Measurements from ENCODE around the gene ITPRID1.

DNA sequence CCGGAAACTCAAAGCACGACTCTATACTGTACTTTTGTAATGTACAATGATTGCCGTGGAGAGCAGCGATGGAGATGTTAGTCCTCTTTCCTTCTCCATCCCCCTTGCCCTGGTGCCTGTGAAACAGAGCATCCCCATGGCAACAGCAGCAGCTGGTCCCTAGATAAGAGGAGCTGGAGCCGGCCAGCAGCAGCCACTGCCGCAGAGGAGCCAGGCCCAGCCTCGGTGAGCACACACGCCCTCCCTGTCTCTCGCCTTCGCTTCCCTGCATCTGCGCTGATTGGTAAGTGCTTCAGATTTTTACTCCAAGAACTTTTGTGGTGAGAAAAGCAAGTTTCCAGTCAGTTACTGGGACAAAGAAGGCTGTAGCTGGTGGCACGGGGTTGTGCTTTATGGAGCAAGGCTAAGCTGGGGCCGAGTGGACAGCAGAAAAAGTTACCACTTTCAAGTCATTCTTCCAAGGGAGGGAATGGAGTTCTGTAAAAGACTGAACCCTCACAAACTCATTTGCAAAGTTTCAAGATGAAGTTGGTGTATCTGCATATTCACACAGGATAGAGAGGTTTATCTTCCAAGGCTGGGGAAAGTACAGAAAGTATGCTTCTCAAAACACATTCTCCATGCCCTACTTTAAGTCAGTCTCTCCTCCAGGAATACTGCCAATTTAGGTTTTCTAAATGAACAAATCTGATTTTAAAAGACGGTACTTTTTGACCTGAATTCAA, 173.3 kb downstream of the ITPRID1 start, which contains the start of gene PPP1R17:
- TF ChIP-seq, protein P1, sequence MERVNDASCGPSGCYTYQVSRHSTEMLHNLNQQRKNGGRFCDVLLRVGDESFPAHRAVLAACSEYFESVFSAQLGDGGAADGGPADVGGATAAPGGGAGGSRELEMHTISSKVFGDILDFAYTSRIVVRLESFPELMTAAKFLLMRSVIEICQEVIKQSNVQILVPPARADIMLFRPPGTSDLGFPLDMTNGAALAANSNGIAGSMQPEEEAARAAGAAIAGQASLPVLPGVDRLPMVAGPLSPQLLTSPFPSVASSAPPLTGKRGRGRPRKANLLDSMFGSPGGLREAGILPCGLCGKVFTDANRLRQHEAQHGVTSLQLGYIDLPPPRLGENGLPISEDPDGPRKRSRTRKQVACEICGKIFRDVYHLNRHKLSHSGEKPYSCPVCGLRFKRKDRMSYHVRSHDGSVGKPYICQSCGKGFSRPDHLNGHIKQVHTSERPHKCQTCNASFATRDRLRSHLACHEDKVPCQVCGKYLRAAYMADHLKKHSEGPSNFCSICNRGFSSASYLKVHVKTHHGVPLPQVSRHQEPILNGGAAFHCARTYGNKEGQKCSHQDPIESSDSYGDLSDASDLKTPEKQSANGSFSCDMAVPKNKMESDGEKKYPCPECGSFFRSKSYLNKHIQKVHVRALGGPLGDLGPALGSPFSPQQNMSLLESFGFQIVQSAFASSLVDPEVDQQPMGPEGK (CRISPR knock-in tag; IDR thresholded peaks at IDR 0.05; ENCODE audit: borderline replicate concordance): no peak
- TF ChIP-seq OSR1 (CRISPR knock-in tag; IDR thresholded peaks at IDR 0.05): no peak
- no peak for TF ChIP-seq GLIS3 (CRISPR knock-in tag; IDR thresholded peaks at IDR 0.05)
- TF ChIP-seq ZFP30 (CRISPR knock-in tag; IDR thresholded peaks at IDR 0.05): no peak
- no peak for TF ChIP-seq ESRRG (CRISPR knock-in tag; IDR thresholded peaks at IDR 0.05)
- TF ChIP-seq, protein P2, sequence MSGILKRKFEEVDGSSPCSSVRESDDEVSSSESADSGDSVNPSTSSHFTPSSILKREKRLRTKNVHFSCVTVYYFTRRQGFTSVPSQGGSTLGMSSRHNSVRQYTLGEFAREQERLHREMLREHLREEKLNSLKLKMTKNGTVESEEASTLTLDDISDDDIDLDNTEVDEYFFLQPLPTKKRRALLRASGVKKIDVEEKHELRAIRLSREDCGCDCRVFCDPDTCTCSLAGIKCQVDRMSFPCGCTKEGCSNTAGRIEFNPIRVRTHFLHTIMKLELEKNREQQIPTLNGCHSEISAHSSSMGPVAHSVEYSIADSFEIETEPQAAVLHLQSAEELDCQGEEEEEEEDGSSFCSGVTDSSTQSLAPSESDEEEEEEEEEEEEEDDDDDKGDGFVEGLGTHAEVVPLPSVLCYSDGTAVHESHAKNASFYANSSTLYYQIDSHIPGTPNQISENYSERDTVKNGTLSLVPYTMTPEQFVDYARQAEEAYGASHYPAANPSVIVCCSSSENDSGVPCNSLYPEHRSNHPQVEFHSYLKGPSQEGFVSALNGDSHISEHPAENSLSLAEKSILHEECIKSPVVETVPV (CRISPR knock-in tag; IDR thresholded peaks at IDR 0.05): no peak
- no peak for TF ChIP-seq ISL1 (CRISPR knock-in tag; IDR thresholded peaks at IDR 0.05)
- TF ChIP-seq CSDC2 (CRISPR knock-in tag; IDR thresholded peaks at IDR 0.05): no peak
- TF ChIP-seq, protein P3, sequence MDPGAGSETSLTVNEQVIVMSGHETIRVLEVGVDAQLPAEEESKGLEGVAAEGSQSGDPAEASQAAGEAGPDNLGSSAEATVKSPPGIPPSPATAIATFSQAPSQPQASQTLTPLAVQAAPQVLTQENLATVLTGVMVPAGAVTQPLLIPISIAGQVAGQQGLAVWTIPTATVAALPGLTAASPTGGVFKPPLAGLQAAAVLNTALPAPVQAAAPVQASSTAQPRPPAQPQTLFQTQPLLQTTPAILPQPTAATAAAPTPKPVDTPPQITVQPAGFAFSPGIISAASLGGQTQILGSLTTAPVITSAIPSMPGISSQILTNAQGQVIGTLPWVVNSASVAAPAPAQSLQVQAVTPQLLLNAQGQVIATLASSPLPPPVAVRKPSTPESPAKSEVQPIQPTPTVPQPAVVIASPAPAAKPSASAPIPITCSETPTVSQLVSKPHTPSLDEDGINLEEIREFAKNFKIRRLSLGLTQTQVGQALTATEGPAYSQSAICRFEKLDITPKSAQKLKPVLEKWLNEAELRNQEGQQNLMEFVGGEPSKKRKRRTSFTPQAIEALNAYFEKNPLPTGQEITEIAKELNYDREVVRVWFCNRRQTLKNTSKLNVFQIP (CRISPR knock-in tag; IDR thresholded peaks at IDR 0.05; ENCODE audit: borderline replicate concordance, low read depth): no peak
- no peak for TF ChIP-seq ZFP3 (CRISPR knock-in tag; IDR thresholded peaks at IDR 0.05)
- no peak for TF ChIP-seq BACH2 (CRISPR knock-in tag; IDR thresholded peaks at IDR 0.05; ENCODE audit: borderline replicate concordance)
- no peak for TF ChIP-seq PPARA (CRISPR knock-in tag; IDR thresholded peaks at IDR 0.05; ENCODE audit: borderline replicate concordance)
- TF ChIP-seq, protein P4, sequence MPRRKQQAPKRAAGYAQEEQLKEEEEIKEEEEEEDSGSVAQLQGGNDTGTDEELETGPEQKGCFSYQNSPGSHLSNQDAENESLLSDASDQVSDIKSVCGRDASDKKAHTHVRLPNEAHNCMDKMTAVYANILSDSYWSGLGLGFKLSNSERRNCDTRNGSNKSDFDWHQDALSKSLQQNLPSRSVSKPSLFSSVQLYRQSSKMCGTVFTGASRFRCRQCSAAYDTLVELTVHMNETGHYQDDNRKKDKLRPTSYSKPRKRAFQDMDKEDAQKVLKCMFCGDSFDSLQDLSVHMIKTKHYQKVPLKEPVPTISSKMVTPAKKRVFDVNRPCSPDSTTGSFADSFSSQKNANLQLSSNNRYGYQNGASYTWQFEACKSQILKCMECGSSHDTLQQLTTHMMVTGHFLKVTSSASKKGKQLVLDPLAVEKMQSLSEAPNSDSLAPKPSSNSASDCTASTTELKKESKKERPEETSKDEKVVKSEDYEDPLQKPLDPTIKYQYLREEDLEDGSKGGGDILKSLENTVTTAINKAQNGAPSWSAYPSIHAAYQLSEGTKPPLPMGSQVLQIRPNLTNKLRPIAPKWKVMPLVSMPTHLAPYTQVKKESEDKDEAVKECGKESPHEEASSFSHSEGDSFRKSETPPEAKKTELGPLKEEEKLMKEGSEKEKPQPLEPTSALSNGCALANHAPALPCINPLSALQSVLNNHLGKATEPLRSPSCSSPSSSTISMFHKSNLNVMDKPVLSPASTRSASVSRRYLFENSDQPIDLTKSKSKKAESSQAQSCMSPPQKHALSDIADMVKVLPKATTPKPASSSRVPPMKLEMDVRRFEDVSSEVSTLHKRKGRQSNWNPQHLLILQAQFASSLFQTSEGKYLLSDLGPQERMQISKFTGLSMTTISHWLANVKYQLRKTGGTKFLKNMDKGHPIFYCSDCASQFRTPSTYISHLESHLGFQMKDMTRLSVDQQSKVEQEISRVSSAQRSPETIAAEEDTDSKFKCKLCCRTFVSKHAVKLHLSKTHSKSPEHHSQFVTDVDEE (CRISPR knock-in tag; IDR thresholded peaks at IDR 0.05): no peak
